Thymus (tissue), 11 donors: Measurements from ENCODE around the gene PODN. TPM values are rescaled to one million over a fixed set of nuclear protein-coding genes. Genes with fewer than 3 reads are reported as not detected.

ENCODE experiments used
- DNase-seq, 9 donors: peaks; one replicate each; pipeline ENCODE4 v3.0.0-alpha.2; 2013; ENCODE audit warnings: low spot score in 9 of 9, low read depth in 6 of 9, missing footprints in 1 of 9
- H3K27ac ChIP-seq, 2 donors: one replicate each; pipeline ENCODE4 v1.5.1; 2013; ENCODE audit warnings: control low read depth in 1 of 2, low read depth in 1 of 2, low read length in 1 of 2, mild to moderate bottlenecking in 1 of 2, moderate library complexity in 1 of 2
- H3K27me3 ChIP-seq, 2 donors: one replicate each; pipeline ENCODE4 v1.5.1; 2013; ENCODE audit warnings: low read length in 1 of 2; ENCODE audit not compliant: control insufficient read depth in 2 of 2, insufficient read depth in 1 of 2
- H3K36me3 ChIP-seq, 2 donors: one replicate each; pipeline ENCODE4 v1.5.1; 2013; ENCODE audit warnings: low read length in 1 of 2, mild to moderate bottlenecking in 1 of 2, moderate library complexity in 1 of 2; ENCODE audit not compliant: control insufficient read depth in 2 of 2, insufficient read depth in 2 of 2
- H3K4me1 ChIP-seq, 2 donors: one replicate each; pipeline ENCODE4 v1.5.1; 2013; ENCODE audit warnings: low read length in 2 of 2; ENCODE audit not compliant: control insufficient read depth in 2 of 2, insufficient read depth in 2 of 2
- H3K4me3 ChIP-seq, 2 donors: one replicate each; pipeline ENCODE4 v1.5.1; 2013; ENCODE audit warnings: low read length in 2 of 2, control low read depth in 1 of 2, mild to moderate bottlenecking in 1 of 2
- H3K9me3 ChIP-seq, 2 donors: one replicate each; pipeline ENCODE4 v1.5.1; 2013; ENCODE audit warnings: low read length in 1 of 2, mild to moderate bottlenecking in 1 of 2; ENCODE audit not compliant: control insufficient read depth in 2 of 2, insufficient read depth in 1 of 2
- WGBS: extraction: QIAGEN DNeasy Blood & Tissue Kit; methylation state at CpG from one replicate; pipeline ENCODE4 v1.1.7; 2013; 5-methylcytosine and 5-hydroxymethylcytosine counted together
- polyA plus RNA-seq: library from polyadenylated mRNA; stranded (reverse); fragments of 200-250 nt; gene quantifications from one replicate; pipeline ENCODE4 v1.2.3, GENCODE V29; 2013
- total RNA-seq: library from RNA; stranded (reverse); fragments of 120-200 nt; gene quantifications from one replicate; pipeline ENCODE4 v1.2.4, GENCODE V29; 2013
- donor health status: healthy.

PODN gene
- total and polyA plus RNA-seq, 2 donors, result 1.4 to 4.8 TPM

DNA sequence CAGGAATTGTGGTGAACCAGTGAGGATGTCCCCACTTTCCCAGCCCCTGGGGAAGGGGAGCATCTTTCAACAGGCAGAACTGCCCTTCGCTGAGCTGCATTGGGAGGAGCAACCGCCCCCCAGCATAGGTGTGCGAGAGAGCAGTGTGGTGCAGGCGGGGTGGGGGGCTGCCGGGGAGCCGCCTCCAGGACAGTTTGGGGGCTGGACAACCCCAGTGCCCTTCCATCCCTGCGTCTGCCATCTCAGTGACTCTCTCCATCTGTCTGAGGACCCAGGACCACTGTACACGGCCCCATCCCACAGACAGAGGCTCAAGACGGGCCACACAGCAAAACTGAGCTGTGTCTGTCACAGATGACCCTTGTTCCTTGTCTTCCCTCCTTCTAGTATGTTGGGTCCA is 14.2 kb downstream of the PODN start:
- Histone ChIP-seq H3K4me3 (no peak overlapping the region), H3K9me3 (no peaks in the 10 kb centered on the region), H3K27me3 (no peaks in the 10 kb centered on the region), H3K4me1 (no peaks in the 10 kb centered on the region), H3K27ac (no peak overlapping the region), H3K36me3 (no peaks in the 10 kb centered on the region)
- 96% methylated on average over 9 of the region's 9 CpGs for WGBS
- DNase-seq, result no peak

DNA sequence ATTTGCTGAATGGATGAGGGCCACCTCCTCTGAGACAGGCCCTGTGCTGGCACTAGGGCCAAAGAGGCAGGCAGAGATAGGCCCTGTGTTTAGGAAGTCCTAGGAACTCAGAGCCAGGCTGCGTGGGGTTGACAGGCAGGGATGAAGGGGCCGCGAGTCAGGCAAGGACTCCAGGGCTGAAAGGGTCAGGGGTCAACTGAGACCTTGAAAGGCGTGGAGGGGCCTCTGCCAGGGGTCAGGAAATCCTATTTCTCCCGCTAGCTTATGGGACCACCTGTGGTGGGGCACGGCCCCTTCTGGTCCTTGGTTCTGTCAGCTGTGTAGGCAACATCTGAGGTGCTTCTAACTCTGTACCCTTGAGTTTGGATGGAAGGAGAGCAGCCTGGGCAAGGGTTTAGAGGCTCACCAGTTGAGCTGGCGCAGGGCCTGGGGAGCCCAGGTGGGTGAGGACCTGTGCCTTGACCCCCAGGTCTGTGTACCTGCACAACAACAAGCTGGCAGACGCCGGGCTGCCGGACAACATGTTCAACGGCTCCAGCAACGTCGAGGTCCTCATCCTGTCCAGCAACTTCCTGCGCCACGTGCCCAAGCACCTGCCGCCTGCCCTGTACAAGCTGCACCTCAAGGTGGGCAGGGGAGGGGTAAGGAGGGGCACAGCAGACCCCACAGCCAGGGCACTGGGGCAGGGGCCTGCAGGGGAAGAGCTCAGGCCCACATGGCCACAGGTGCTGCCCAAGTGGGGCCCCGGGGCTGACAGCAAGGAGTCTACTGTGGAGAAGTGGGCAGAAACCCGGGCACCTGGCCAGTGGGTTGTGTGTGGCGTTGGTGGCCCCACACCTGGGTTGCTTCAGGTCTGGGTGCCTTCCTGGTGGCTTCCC is 14.9 kb downstream of the PODN start:
- Histone ChIP-seq H3K4me1 (no peaks in the 10 kb centered on the region), H3K27me3 (no peaks in the 10 kb centered on the region), H3K9me3 (no peaks in the 10 kb centered on the region), H3K27ac (no peak overlapping the region), H3K4me3 (no peak overlapping the region), H3K36me3 (no peaks in the 10 kb centered on the region)
- DNase-seq, result no peak
- 93% methylated on average over 19 of the region's 19 CpGs for WGBS

DNA sequence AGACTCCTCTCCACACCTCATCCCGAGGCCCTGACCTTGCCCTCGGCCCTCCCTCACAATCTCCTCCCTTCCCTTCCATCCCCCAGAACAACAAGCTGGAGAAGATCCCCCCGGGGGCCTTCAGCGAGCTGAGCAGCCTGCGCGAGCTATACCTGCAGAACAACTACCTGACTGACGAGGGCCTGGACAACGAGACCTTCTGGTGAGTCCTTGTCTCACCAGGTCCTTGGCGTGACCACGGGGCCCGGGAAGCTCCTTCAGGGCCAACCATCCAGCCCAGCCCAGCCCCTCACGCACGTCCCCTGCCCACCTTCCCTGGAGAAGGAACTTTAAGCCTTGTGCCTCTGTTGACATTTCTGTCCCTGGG is 15.6 kb downstream of the PODN start:
- WGBS, result 97% methylated on average over 13 of the region's 13 CpGs
- Histone ChIP-seq H3K4me3 (no peak overlapping the region), H3K36me3 (no peaks in the 10 kb centered on the region), H3K4me1 (no peaks in the 10 kb centered on the region), H3K27ac (no peak overlapping the region), H3K27me3 (no peaks in the 10 kb centered on the region), H3K9me3 (no peaks in the 10 kb centered on the region)
- DNase-seq, result no peak

DNA sequence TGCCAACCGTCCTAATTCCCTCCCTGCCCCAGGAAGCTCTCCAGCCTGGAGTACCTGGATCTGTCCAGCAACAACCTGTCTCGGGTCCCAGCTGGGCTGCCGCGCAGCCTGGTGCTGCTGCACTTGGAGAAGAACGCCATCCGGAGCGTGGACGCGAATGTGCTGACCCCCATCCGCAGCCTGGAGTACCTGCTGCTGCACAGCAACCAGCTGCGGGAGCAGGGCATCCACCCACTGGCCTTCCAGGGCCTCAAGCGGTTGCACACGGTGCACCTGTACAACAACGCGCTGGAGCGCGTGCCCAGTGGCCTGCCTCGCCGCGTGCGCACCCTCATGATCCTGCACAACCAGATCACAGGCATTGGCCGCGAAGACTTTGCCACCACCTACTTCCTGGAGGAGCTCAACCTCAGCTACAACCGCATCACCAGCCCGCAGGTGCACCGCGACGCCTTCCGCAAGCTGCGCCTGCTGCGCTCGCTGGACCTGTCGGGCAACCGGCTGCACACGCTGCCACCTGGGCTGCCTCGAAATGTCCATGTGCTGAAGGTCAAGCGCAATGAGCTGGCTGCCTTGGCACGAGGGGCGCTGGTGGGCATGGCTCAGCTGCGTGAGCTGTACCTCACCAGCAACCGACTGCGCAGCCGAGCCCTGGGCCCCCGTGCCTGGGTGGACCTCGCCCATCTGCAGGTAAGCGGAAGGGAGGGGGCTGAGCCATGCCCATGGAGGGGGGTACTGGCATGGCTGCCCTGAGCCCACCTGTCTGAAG is 16.5 kb downstream of the PODN start:
- Histone ChIP-seq H3K4me3 (no peak overlapping the region), H3K27me3 (no peaks in the 10 kb centered on the region), H3K9me3 (no peaks in the 10 kb centered on the region), H3K4me1 (peaks cover 0 to 9% of the 10 kb centered on the region in 2 donors), H3K36me3 (no peaks in the 10 kb centered on the region), H3K27ac (no peak overlapping the region)
- 97% methylated on average over 46 of the region's 46 CpGs for WGBS
- no peak for DNase-seq

DNA sequence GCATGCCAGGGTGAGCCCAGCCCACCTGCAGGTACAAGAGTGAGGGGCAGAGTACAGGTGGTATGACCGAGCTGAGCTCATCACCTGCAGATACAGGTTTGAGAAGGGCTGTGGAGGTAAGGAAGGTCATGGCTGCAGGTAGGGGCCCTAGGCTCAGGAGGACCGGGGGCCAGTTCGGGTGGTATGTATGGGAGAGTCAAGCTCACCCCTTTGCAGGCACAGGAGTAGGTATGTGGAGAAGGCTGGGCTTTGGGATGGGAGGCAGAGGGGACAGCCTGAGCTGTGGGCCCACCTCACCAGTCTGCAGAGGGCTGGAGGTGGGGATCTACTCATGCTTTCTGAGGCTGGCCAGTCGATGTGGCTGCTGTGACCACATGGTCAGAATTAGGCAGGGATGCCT is 17.2 kb downstream of the PODN start:
- WGBS, result 95% methylated on average over 4 of the region's 4 CpGs
- no peaks in the 10 kb centered on the region for H3K27me3 ChIP-seq
- H3K4me3 ChIP-seq, result no peak overlapping the region
- no peak overlapping the region for H3K27ac ChIP-seq
- H3K36me3 ChIP-seq, result no peaks in the 10 kb centered on the region
- H3K9me3 ChIP-seq, result no peaks in the 10 kb centered on the region
- no peak for DNase-seq
- peaks cover 0 to 9% of the 10 kb centered on the region in 2 donors for H3K4me1 ChIP-seq

DNA sequence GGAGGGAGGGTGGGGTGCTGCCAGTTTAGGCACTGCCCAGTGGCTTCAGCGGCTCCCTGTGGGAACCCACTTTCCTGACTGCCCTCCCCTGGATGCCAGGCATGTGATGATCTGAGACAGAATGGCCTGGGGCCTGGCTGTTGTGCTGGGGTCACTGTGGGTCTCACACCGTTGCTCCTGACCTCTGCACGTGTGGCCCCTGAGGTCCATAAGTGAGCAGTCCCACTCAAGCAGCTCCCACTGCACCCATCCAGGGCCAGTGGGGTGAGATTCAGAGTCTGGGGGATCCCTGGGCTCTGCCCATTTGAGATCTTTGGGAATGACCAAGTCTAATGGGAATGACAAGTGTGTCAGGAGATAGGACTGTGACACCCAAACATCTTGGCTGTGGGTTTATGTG is 18.0 kb downstream of the PODN start:
- Histone ChIP-seq H3K36me3 (no peaks in the 10 kb centered on the region), H3K27me3 (no peaks in the 10 kb centered on the region), H3K4me1 (peaks cover 0 to 9% of the 10 kb centered on the region in 2 donors), H3K27ac (no peak overlapping the region), H3K9me3 (no peaks in the 10 kb centered on the region), H3K4me3 (no peak overlapping the region)
- DNase-seq, result no peak
- WGBS, result 93% methylated on average over 3 of the region's 3 CpGs

DNA sequence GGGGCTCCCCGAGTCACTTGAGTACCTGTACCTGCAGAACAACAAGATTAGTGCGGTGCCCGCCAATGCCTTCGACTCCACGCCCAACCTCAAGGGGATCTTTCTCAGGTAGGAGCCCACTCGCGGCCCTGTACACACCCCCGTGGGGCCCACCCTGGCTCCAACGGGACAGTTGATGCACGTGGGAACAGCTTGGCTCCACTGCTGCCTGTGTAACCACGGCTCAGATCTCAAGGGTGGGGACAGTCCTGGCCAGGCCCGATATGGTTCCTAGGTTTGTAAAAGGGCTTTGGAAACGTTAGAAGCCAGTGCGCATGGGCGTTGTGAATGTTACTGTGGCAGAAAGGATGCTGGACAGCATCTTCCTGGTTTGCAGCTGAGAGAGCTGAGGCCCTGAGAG is 18.8 kb downstream of the PODN start:
- 93% methylated on average over 15 of the region's 15 CpGs for WGBS
- no peak for DNase-seq
- H3K4me3 ChIP-seq, result no peak overlapping the region

DNA sequence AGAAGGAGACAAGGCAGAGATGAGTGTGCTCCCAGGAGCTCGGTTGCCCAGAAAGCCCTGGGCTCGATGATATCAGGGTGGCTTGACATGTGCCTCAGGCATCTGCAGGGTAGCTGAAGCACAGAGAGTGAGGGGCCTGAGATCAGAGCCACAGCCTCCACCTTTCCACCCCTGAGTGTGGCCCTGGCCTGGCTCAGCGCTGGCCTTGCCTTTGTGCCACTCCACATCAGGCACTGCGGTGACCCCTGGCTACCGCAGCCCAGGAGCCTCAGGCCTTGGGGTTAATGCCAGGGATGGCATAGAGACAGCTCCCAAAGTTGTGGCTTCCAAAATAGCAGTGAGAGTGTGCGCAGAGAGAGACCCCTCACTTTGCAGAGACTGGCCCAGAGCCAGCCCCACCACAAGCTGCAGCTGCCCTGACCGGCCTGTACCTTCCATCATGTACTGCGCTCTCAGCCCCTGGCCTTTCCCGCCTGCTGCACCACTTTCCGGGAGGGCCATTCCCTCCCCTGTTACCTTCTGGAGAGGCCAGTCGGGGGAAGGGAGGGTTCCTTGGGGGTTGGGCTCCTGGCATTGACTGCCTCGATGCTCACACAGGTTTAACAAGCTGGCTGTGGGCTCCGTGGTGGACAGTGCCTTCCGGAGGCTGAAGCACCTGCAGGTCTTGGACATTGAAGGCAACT is 19.5 kb downstream of the PODN start:
- H3K27ac ChIP-seq, result no peak overlapping the region
- no peaks in the 10 kb centered on the region for H3K9me3 ChIP-seq
- peaks cover 0 to 9% of the 10 kb centered on the region in 2 donors for H3K4me1 ChIP-seq
- H3K4me3 ChIP-seq, result no peak overlapping the region
- 95% methylated on average over 14 of the region's 14 CpGs for WGBS
- H3K27me3 ChIP-seq, result no peaks in the 10 kb centered on the region
- DNase-seq, result no peak
- H3K36me3 ChIP-seq, result no peaks in the 10 kb centered on the region

More for the DNA sequence above, 18.8 kb downstream of the PODN start:
- Histone ChIP-seq H3K36me3 (no peaks in the 10 kb centered on the region), H3K27ac (no peak overlapping the region), H3K27me3 (no peaks in the 10 kb centered on the region), H3K4me1 (peaks cover 0 to 9% of the 10 kb centered on the region in 2 donors), H3K9me3 (no peaks in the 10 kb centered on the region)
